Ishikawa (cell line): ENCODE measurements around the gene COPS4.

Experiments used
- CEBPB ChIP-seq: IDR thresholded peaks from 2 replicates; pipeline ENCODE4 v1.6.1; 2012
- CREB1 ChIP-seq: IDR thresholded peaks from 2 replicates; pipeline ENCODE4 v1.6.1; 2012; ENCODE audit warnings: low read depth
- EGR1 ChIP-seq: IDR thresholded peaks from 2 replicates; pipeline ENCODE4 v1.6.1; 2012
- EP300 ChIP-seq: IDR thresholded peaks from 2 replicates; pipeline ENCODE4 v1.6.1; 2012; ENCODE audit warnings: borderline replicate concordance
- MAX ChIP-seq: IDR thresholded peaks from 2 replicates; pipeline ENCODE4 v1.6.1; 2012
- NFIC ChIP-seq: IDR thresholded peaks from 2 replicates; pipeline ENCODE4 v1.6.1; 2012
- RAD21 ChIP-seq: IDR thresholded peaks from 2 replicates; pipeline ENCODE4 v1.6.1; 2012; ENCODE audit warnings: low read depth
- REST ChIP-seq: IDR thresholded peaks from 2 replicates; pipeline ENCODE4 v1.6.1; 2012; ENCODE audit warnings: low read depth, mild to moderate bottlenecking
- TAF1 ChIP-seq: IDR thresholded peaks from 2 replicates; pipeline ENCODE4 v1.6.1; 2012; ENCODE audit warnings: low read depth, mild to moderate bottlenecking
- TCF12 ChIP-seq: IDR thresholded peaks from 2 replicates; pipeline ENCODE4 v1.6.1; 2012; ENCODE audit warnings: low read depth
- TEAD4 ChIP-seq: IDR thresholded peaks from 2 replicates; pipeline ENCODE4 v1.6.1; 2012
- USF1 ChIP-seq: IDR thresholded peaks from 2 replicates; pipeline ENCODE4 v1.6.1; 2012
- YY1 ChIP-seq: IDR thresholded peaks from 2 replicates; pipeline ENCODE4 v1.6.1; 2012; ENCODE audit warnings: low read depth
- ZBTB7A ChIP-seq: IDR thresholded peaks from 2 replicates; pipeline ENCODE4 v1.6.1; 2012; ENCODE audit warnings: low read depth

- TF ChIP-seq RAD21 = no peak
- no peak for TF ChIP-seq EP300
- no peak for TF ChIP-seq USF1
- no peak for TF ChIP-seq TEAD4
- no peak for TF ChIP-seq MAX
- TF ChIP-seq EGR1 = no peak
- TF ChIP-seq REST = no peak
- TF ChIP-seq TCF12 = no peak
- TF ChIP-seq TAF1 = no peak
- no peak for TF ChIP-seq YY1
- TF ChIP-seq ZBTB7A = no peak
- no peak for TF ChIP-seq NFIC
- no peak for TF ChIP-seq CEBPB
- no peak for TF ChIP-seq CREB1
Observed at GRCh38 chr4:83124111-83124780, 89.3 kb downstream of the COPS4 start.
